Activated CD4-positive, alpha-beta T cell treated with anti-CD3 and anti-CD28 coated beads, Interleukin-10, Interleukin-2, amounts not matched to agents 100 ng/mL and 50 ng/mL, durations not matched to agents 16 hours and 8 hours (primary cell): ENCODE measurements around the gene RNF121.

Experiments used
- DNase-seq: peaks from one replicate; pipeline ENCODE4 v3.0.0-alpha.2; 2020

Gene RNF121

DNA sequence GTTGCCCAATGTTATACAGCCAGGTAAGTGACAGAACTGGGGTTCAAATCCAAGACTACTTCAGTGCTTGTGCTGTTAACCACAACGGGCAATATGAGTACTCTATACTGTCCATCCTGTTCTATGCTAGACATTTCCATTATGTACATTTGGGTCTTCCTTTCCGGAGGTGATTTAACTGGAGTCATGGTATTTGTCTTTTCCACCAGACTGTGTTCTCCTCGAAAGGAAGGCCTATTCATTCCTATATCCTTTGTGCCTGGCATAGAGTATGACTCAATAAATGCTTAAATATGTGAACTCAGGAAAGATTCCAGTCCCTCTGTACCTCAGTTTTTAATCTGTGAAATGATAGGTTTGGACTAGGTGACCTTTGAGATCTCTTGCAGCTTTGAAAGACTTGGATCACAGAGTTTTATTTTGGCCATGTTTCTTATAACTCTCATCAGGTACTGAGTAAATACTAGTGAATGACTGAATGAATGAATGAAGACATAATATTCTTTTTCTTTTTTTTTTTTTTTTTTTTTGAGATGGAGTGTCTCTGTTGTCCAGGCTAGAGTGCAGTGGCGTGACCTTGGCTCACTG is 6.6 kb downstream of the RNF121 start:
- no peak for DNase-seq

GRCh38 chr11:71936825-71937224 is 8.0 kb downstream of the RNF121 start:
- no peak for DNase-seq

DNA sequence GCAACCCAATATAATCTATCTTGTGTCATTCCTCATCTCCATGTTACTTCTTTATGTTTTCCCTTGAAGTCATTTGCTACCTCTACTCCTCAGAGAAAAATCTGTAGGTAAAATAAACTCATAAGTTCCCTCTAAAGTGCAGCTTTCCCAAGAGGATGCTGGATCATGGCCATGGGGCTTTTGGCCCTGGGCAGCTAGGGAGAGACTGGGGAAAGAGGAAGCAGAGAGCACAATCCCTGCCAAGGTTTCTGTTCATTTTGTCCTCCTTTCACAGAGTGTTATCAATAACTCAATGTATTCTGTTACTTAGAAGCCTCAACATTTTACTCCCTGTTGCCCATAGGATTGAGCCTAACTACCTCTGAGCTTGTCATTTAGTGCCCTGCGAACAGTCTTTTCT is 9.0 kb downstream of the RNF121 start:
- DNase-seq: no peak

DNA sequence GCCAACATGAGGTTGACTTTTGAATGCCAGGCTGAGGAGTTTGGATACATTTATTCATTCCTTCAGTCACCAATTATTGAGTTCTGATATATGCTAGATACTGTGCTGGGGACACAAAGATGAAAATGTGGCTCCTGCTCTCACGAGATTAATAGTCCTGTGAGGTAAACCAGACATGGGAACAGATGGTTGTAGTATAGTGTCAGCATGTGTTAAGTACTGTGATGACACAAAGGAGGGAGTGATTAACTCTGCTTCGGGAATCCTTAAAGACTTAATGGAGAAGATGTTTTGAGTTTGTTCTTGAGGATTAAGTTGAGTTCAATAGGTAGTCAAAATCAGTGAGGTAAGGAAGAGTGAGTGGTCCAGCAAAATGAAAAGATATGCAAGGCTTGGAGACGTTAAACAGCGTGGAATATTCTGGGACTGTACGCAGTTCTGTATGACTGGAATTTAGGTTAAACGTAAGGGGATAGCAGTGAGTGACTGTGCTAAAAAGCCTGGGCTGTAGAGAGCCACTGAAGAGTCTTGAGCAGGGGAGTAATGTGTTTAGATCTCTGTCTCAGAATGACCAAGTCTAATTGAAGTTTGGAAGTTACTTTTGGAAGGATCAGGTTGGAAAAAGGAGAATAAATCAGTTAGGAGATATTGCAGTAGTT is 11.8 kb downstream of the RNF121 start:
- no peak for DNase-seq

DNA sequence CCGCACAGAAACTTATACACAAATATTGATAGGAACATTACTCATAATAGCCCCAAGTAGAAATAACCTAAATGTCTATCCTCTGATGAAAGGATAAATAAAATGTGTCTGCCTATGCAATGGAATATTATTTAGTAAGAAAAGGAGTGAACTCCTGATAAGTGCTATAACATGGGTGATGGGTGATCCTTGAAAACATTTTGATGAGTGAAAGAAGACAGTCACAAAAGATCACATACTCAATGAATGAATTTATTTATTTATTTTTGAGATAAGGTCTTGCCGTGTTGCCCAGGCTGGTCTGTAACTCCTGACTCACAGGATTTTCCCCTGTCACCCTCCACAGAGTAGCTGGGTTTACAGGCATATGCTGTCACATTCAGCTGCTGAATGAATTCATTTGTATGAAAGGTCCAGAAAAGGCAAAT is 17.3 kb downstream of the RNF121 start:
- no peak for DNase-seq

GRCh38 chr11:71947498-71947897 is 18.7 kb downstream of the RNF121 start:
- DNase-seq: no peak

DNA sequence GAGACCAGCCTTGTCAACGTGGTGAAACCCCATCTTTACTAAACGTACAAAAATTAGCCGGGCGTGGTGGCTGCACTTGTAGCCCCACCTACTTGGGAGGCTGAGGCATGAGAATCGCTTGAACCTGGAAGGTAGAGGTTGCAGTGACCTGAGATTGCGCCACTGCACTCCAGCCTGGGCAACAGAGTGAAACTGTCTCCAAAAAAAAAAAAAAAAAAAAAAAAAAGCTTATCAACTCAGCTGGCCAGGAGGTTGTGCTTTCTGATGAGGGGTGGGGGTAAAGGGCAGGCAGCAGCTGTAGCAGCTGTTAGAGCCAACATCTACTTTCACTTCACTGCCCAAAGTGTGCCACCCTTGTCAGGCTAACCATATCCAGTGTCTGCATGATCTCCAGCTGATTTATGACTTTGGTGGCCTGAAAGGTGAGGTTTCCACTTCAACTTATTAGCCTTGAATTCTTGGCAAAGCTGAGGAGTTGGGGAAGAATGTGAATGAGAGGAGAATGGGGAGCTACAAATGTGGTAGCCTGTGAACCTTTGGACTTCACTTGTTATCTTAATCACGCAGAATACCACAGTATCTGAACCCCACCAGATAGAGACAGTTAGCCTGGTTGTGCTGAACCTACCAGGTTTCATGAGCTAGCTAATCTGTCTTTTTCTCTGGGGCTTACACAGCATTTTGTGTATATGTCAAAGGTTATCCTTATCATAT is 19.6 kb downstream of the RNF121 start:
- DNase-seq: no peak

- DNase-seq: no peak
These were observed 20.2 kb downstream of the RNF121 start for GRCh38 chr11:71949034-71949433.

DNA sequence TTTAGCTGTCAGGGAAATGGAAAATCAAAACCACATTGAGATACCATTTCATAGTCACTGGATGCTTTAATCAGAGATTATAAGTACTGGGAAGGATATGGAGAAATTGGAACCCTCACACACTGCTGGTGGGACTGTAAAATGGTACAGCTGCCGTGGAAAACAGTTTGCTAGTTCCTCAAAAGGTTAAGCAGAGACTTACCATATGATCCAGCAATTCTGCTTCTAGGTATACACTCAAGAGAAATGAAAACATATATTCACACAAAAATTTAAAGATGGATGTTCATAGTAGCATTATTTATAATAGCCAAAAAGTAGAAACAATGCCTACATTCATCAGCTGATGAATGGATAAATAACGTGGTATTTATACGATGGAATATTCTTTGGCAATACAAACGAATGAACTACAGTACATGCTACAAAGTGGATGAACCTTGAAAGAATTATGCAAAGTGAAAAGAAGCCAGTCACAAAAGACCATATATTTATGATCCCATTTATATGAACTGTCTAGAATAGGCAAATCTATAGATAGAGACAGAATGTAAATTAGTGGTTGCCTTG is 23.0 kb downstream of the RNF121 start:
- no peak for DNase-seq

GRCh38 chr11:71955898-71956456 is 27.1 kb downstream of the RNF121 start:
- no peak for DNase-seq

DNA sequence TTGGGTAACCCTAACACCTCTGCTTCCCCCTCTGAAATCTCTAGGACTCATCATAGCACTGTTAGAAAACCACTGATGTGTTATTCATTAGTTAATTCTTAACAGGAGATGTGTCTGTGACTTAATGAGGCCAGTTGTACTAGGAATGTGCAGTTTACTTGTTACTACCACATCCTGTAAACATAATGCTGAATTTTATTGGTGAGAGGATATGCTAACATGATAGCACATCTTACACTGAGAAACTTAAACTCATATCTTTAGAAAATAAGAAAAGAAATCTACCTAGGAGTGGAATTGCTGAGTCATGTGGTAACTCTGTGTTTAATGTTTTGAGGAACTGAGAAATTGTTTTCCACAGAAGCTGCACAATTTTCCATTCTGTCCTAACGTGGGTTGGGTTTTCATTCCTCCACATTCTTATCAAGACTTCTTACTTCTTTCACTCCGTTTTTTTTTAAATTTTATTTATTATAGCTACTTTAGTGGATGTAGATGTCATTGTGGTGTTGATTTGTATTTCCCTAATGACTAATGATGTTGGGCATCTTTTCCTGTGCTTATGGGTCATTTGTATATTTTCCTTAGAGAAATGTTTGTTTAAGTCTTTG is 33.7 kb downstream of the RNF121 start:
- DNase-seq: peak; percentile 29

DNA sequence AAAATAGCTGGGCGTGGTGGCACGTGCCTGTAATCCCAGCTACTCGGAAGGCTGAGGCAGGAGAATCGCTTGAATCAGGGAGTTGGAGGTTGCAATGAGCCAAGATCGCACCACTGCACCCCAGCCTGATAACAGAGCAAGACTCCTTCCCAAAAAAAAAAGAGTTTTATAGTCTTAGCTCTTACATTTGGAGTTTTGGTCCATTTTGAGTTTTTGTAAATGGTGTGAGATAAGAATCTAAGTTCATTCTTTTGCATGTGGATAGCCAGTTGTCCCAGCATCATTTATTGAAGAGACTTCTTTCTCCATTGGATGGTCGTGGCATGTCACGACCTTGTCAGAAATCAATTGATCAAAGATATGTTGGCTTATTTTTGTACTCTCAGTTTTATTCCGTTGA is 34.6 kb downstream of the RNF121 start:
- DNase-seq: no peak

GRCh38 chr11:71964641-71965040 is 35.8 kb downstream of the RNF121 start:
- DNase-seq: no peak

- DNase-seq: no peak
These were observed 42.8 kb downstream of the RNF121 start for GRCh38 chr11:71971680-71972079.

DNA sequence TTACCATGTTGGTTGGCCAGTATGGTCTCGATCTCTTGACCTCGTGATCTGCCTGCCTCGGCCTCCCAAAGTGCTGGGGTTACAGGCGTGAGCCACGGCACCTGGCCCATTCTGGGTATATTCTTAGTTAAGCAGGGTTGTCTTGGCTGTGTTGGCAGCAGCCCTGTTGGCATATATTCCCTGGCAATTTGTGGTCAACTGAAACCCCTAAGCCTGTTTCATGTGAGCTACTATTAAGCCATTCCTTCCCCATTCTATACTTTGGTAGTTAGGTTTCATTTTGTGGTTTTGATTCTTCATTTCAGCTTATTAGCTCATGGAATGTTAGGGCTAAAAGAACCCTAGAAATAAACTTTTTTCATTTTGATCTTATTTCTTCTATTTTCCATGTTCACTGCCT is 47.7 kb downstream of the RNF121 start:
- no peak for DNase-seq

- no peak for DNase-seq
These were observed 48.2 kb downstream of the RNF121 start for GRCh38 chr11:71977090-71977489.

DNA sequence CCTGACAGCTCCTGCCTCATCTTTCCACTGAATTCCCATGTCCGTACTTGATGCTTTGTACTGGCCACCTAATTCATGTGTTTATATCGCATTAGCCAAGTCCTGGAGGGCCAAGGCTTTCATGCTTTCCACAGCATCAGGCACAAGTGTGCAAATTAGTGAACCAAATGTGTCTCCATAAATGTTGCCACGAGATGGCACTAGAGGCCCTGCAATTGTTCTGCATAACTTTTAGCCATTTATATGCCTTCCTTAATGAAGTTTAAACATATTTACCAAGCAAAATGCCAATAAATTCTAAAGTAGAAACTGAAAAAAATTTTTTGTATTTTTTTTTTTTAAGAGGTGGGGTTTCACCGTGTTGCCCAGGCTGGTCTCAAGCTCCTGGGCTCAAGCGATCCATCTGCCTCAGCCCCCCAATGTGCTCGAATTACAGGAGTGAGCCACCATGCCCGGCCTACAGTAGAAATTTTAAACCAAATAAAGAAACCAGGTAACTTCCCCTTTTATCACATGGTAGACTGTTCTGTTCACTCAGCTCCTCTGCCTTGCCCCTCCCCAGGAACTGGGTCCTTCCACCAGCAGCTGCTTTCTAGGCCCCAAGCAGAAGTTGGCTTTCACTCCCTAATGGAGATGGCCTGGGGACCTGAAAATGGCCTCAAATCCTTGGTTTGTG is 49.0 kb downstream of the RNF121 start:
- DNase-seq: peak; percentile 59

DNA sequence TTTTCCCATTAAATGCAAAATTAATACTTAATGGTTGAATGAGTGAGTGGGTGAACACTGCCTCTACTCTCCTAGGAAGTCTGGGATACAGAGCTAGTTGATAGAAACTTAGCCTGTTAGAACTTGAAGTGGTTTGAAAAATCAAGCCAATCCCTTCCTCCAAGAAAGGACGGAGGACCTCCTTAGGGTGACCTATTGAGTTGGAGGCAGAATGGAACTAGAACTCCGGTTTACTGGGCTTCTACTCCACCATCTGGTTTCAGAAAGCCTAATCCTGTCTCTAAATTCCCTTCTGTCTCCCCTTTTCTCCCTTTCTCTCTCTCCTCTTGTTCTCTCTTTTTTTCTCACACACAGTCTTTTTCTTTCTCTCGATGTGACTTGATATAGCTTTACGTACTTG is 50.2 kb downstream of the RNF121 start:
- no peak for DNase-seq

DNA sequence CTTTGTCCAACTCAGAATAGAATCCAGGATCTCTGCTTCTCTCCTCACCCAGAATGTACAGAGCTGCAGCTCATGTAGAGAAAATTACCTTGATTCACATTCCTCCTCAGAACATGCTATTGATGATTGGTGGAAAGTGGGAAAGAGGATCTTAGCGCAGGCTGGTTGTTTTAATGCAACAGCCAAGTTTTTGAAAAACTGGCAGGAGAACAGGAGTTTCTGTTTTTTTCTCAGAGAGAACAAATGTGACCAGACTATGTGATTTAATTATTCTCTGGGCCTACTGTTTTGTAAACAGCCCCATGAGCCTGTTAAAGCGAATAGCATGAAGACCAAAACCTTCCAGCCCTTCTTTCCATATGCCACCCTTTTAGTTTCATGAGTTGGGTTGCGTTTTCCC is 50.8 kb downstream of the RNF121 start:
- no peak for DNase-seq

GRCh38 chr11:71986131-71986530 is 57.3 kb downstream of the RNF121 start:
- DNase-seq: peak; percentile 26

DNA sequence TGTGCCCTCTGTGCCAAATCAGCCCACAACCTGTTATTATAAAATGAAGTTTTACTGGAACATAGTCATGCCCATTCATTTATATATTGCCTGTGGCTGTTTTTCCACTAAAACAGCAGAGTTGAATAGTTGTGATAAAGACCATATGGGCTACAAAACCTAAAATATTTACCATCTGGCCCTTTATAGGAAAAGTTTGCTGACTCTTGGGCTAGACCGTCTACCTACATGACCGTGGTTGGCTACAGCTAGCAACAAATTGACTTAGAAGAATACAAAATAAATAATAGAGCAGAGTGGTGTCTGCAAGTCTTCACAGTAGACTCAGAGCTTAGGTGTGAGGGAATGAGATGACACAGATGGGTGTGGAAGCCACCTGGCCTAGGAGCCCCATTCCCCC is 58.7 kb downstream of the RNF121 start:
- no peak for DNase-seq

DNA sequence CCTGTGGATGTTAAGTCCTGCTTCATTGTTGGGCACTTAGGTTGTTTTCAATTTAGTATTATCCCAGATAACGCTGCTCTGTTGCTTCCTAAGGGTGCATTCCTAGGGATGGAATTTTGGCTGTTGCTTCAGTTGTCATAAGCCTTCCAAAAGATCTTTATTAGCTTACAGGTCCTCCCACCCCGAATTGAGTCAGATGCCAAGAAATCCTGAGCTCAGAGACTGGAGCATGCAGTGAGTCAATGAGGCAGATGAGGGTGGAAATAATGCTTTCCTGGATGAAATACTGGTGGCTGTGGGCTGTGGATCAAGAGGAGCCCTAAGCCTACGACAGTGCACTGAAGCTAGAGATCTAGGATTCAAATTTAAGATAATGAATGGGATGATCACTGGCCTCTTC is 59.2 kb downstream of the RNF121 start:
- no peak for DNase-seq

DNA sequence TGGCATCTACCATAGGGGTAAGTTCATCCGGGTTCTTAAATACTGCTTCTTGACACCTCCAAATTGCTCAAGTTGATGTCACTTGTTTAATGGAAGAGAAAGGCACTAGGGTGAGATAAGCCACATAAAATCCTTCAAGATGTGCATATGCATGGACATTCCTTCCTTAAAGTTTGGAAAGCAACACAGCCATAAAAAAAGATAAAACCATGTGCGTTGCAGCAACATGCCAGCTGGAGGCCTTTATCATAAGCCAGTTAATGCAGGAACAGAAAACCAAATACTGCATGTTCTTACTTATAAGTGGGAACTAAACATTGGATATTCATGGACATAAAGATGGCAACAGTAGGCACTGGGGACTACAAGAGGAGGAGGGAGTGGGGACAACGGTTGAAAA is 61.9 kb downstream of the RNF121 start:
- DNase-seq: no peak
